Left lung (tissue), 10 donors: ENCODE results near the gene KAT7. TPM values are rescaled to one million over a fixed set of nuclear protein-coding genes. Genes with fewer than 3 reads are reported as not detected.

Experiments
- ATAC-seq: fragments of 200-7000 bp; cut with Tn5 transposase; one replicate; pipeline ENCODE4 v1.9.1; 2020; ENCODE audit warnings: moderate library complexity
- DNase-seq, 4 donors: peaks; one replicate each; pipeline ENCODE4 v3.0.0-alpha.2; 2013 to 2020
- H3K27ac ChIP-seq, 2 donors: fragments of 200-600 bp; sonication (generic) in 1 of 2; one replicate each; pipeline versions ENCODE4 v1.5.0 to v1.8.0; 2020 to 2021
- H3K27me3 ChIP-seq, 2 donors: fragments of 200-600 bp; sonication (generic) in 1 of 2; one replicate each; pipeline versions ENCODE4 v1.5.0 to v1.8.0; 2020 to 2021
- H3K36me3 ChIP-seq, 2 donors: fragments of 200-600 bp; sonication (generic) in 1 of 2; one replicate each; pipeline versions ENCODE4 v1.5.0 to v1.8.0; 2020 to 2021
- H3K4me1 ChIP-seq, 2 donors: fragments of 200-600 bp; one replicate each; pipeline ENCODE4 v1.8.0; 2021
- H3K4me3 ChIP-seq, 2 donors: fragments of 200-600 bp; sonication (generic) in 1 of 2; one replicate each; pipeline versions ENCODE4 v1.5.0 to v1.8.0; 2020 to 2021; ENCODE audit warnings: mild to moderate bottlenecking in 1 of 2
- H3K9me3 ChIP-seq, 2 donors: fragments of 200-600 bp; sonication (generic) in 1 of 2; one replicate each; pipeline versions ENCODE4 v1.5.0 to v1.8.0; 2020 to 2021
- CTCF ChIP-seq, 2 donors: fragments of 200-600 bp; sonication (generic) in 1 of 2; IDR thresholded peaks; one replicate each; pipeline versions ENCODE4 v1.5.0 to v1.8.0; 2021; ENCODE audit warnings: antibody characterized with exemption in 2 of 2
- intact Hi-C, 2 donors: fragments of 100-400 bp; cut with DNase I; formaldehyde crosslinking; loops; one replicate each; pipeline versions ENCODE4 v1.11.2 to v1.14.2; 2022
- polyA plus RNA-seq, 6 donors: library from polyadenylated mRNA; unstranded; fragments of 120-200 nt; gene quantifications; one replicate each; pipeline ENCODE4 v1.2.1, GENCODE V29; 2013; ENCODE audit not compliant: insufficient read length in 6 of 6
- total RNA-seq, 2 donors: library from RNA; stranded (reverse); fragmentation: NEBNext Ultra II Directional; extraction: Animal tissue kit (Norgen Biotek cat#: 25700); gene quantifications; one replicate each; pipeline ENCODE4 v1.2.1, GENCODE V29; 2021
- donor health status: DM: no; HTN: yes; CAD: no.
- donor health status: DM: no; HTN: no; CAD: no.

Gene KAT7
- total and polyA plus RNA-seq, 8 donors, result 44.1 to 56.7 (median 51.5) TPM

DNA sequence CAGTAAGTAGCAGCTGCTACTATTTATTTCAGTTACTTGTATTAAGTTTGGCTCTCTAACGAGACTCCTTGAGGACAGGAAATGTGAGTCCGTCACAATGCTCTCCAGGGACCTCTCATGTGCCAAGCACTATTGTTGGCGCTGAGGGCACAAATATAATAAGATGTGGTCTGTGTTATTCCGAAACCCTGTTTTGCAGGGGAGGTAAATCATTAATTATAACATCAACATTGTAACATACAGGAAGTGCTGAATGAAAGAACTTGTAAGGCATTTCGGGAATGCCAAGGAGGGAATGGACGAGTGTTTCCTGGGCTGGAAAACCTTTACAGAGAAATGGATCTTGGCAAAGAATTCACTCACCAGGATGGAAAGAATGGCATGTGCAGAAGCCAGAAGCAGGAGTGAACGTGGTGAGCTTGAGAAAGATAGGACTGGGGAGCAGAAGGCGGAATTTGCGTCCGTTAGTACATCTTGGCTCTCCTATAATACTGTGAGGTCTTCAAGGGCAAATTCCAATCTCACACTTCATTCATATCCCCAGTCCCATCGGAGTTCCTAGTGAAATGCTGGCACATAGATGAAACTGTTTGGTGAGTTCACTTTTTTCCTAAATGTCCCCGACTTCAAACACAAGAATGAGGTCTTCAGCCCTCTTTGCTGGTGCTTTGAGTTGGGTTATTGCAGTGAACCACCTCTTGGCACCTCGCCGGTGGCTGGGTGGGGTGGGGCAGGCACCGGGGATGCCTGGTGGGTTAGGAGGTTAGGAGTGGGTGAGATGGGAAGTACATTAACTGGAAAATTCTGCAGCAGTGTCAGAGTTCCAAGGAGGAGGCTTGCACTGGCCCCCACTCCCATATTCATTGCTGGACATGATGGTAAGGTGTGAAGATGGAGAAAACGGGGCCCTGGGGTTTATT is 47.9 kb downstream of the KAT7 start:
- no peak for TF ChIP-seq CTCF (IDR thresholded peaks at IDR 0.05)
- H3K27ac ChIP-seq, result peak overlapping the region; percentile 60 to 69
- H3K36me3 ChIP-seq, result peaks cover 0 to 15% of the 10 kb centered on the region in 2 donors
- ATAC-seq (peak; percentile 81), DNase-seq (peak in 3 of 4 donors; percentile 42 to 79 (median 57))
- no peaks in the 10 kb centered on the region for H3K9me3 ChIP-seq
- H3K27me3 ChIP-seq, result no peaks in the 10 kb centered on the region
- intact Hi-C loops, result no loop called here
- no peak overlapping the region for H3K4me3 ChIP-seq
- peaks cover 14 to 26% of the 10 kb centered on the region in 2 donors for H3K4me1 ChIP-seq

- no peak for DNase-seq
- no peak overlapping the region for H3K27ac ChIP-seq
- no peaks in the 10 kb centered on the region for H3K27me3 ChIP-seq
- no peaks in the 10 kb centered on the region for H3K9me3 ChIP-seq
- peaks cover 14 to 26% of the 10 kb centered on the region in 2 donors for H3K4me1 ChIP-seq
- ATAC-seq, result no peak
- no peak for TF ChIP-seq CTCF (IDR thresholded peaks at IDR 0.05)
- H3K36me3 ChIP-seq, result peaks cover 0 to 5% of the 10 kb centered on the region in 2 donors
- intact Hi-C loops, result no loop called here
- H3K4me3 ChIP-seq, result no peak overlapping the region
Observed at GRCh38 chr17:49839455-49839854, 51.0 kb downstream of the KAT7 start.

GRCh38 chr17:49841548-49841947 is 53.1 kb downstream of the KAT7 start:
- Histone ChIP-seq H3K4me1 (peaks cover 6 to 13% of the 10 kb centered on the region in 2 donors), H3K4me3 (no peak overlapping the region), H3K9me3 (no peaks in the 10 kb centered on the region), H3K36me3 (peaks cover 0 to 11% of the 10 kb centered on the region in 2 donors), H3K27me3 (no peaks in the 10 kb centered on the region), H3K27ac (no peak overlapping the region)
- intact Hi-C loops, result loop anchor here (10.0 kb wide), 1 partner anchor 137 kb away; the partner anchor contains the start of gene SLC35B1 (in 2 of the 2)
- no peak for TF ChIP-seq CTCF (IDR thresholded peaks at IDR 0.05)
- DNase-seq, result no peak
- no peak for ATAC-seq

GRCh38 chr17:49842371-49842770 is 53.9 kb downstream of the KAT7 start:
- DNase-seq (no peak), ATAC-seq (no peak)
- peaks cover 0 to 6% of the 10 kb centered on the region in 2 donors for H3K4me1 ChIP-seq
- H3K27ac ChIP-seq, result no peak overlapping the region
- intact Hi-C loops, result loop anchor here (10.0 kb wide), 1 partner anchor 138 kb away; the partner anchor contains the start of gene SLC35B1 (in 2 of the 2)
- TF ChIP-seq CTCF (IDR thresholded peaks at IDR 0.05), result no peak
- no peaks in the 10 kb centered on the region for H3K27me3 ChIP-seq
- peaks cover 0 to 18% of the 10 kb centered on the region in 2 donors for H3K36me3 ChIP-seq
- no peak overlapping the region for H3K4me3 ChIP-seq
- H3K9me3 ChIP-seq, result no peaks in the 10 kb centered on the region

DNA sequence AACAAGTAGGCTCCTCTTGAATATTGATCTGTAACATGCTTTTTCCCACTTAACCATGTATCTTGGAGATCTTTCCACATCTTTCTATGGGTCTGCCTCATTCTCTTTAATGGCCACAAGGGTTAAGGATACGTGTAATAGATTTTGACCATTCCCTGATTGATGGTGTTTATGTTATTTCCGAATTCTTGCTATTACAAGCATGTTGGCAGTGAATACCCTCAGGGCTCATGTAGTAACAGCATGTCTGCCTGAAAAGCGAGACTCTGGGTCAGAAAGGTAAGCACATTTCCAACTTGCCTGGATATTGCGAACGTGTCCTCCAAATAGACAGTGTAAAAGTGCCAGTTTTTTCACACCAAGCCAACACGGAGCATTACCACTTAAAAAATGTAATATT is 54.4 kb downstream of the KAT7 start:
- no peak overlapping the region for H3K27ac ChIP-seq
- no peak for ATAC-seq
- no peaks in the 10 kb centered on the region for H3K9me3 ChIP-seq
- no peak for DNase-seq
- H3K4me3 ChIP-seq, result no peak overlapping the region
- TF ChIP-seq CTCF (IDR thresholded peaks at IDR 0.05), result no peak
- peaks cover 0 to 6% of the 10 kb centered on the region in 2 donors for H3K4me1 ChIP-seq
- intact Hi-C loops, result loop anchor here (10.0 kb wide), 1 partner anchor 138 kb away; the partner anchor contains the start of gene SLC35B1 (in 2 of the 2)
- H3K36me3 ChIP-seq, result peaks cover 0 to 18% of the 10 kb centered on the region in 2 donors
- no peaks in the 10 kb centered on the region for H3K27me3 ChIP-seq
